Measurements from ENCODE around the gene ALKBH8.
"Not testable (repeated sequence)": the region's sequence is repeated elsewhere in the genome, so short reads cannot be mapped to it uniquely, and the experiment has no call there.

Gene ALKBH8

DNA sequence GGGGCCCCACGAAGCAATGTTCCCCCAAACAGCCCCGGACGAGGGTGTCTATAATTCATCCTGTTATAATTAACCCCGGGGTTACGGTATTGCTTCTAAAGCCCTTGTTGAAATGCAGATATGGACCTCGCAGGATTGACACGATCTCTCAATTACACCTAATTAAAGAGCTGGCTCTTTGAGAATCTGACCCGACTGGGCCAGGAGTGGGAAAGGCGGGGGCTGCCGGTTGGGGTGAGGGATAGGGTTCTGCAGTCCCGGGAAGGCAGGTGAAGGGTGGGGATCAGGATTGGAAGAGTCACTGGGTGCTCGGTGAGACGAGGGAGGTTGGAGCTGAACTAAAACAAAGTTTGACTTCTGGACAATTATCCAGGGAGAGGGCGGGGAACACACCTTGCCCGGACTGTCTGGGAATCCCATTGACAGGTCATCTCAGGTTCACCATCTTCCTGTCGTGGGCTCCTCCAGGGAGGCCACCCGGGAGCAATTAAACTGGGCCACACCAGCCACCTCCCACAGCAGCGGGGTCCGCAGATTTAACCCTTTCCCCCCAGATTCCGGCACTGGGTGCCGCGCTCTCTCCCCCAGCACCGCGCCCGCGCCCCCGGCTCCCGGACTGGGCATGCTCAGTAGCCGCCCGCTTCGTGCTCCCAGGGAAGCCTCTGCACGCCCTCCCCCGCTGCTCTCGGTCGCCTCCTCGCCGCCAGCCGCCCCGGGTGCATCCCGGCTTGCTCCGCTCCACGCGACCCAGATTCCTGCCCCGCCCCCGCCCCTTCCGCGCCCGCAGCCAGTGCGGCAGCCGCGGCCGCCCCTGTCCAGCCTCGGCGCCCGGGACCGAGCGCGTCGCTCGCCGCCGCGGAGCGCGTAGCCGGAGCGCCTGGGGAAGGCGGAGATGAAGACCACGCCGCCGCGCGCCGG is 25.2 kb upstream of the ALKBH8 start, which contains the start of gene ELMOD1:
Gene ELMOD1 (plus strand): TSS at position 688 of the 918 bp plus-strand sequence. CDS start 27,043 bp downstream, outside the sequence.
- TF ChIP-seq, protein P1, sequence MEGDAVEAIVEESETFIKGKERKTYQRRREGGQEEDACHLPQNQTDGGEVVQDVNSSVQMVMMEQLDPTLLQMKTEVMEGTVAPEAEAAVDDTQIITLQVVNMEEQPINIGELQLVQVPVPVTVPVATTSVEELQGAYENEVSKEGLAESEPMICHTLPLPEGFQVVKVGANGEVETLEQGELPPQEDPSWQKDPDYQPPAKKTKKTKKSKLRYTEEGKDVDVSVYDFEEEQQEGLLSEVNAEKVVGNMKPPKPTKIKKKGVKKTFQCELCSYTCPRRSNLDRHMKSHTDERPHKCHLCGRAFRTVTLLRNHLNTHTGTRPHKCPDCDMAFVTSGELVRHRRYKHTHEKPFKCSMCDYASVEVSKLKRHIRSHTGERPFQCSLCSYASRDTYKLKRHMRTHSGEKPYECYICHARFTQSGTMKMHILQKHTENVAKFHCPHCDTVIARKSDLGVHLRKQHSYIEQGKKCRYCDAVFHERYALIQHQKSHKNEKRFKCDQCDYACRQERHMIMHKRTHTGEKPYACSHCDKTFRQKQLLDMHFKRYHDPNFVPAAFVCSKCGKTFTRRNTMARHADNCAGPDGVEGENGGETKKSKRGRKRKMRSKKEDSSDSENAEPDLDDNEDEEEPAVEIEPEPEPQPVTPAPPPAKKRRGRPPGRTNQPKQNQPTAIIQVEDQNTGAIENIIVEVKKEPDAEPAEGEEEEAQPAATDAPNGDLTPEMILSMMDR (conservative IDR thresholded peaks at IDR 0.05; ENCODE audit: low read depth, low read length), result no peak
- H3K4me3 ChIP-seq (ENCODE audit: low read depth, low read length), result peak within 1 kb of the TSS; percentile 63
- peak; percentile 12 for DNase-seq (ENCODE audit: low read depth)

DNA sequence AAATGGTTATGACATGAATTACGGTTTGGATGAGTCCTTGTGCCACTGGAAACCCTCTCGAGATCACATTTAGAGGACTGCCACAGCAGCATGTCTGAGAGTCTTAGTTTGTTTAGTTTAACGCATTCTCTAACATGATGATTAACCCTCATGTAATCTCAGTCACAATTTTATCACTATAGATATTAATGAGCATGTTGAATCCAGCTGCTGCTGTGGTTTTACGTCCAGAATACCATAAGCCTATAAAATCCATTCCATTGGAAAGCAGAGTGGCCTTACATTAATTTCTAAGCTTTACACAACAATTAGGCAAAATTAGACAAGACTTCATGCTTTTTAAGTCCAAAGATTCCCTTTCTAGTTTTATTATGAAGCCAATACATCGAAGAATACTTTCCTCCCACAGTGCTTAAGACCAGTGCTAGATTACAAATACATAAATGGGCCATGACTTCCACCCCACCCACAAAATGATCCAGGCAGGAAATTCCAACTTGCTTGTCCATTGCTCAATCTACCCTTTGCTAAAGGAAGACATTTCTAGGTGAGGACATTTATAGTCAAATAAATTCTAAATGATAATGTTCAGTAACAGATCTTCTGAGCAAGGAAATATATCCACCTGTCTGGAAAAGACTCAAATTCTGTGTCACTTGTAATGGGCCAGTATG is 21.9 kb upstream of the ALKBH8 start:
- H3K4me3 ChIP-seq (ENCODE audit: low read depth, low read length), result no peak overlapping the region
- DNase-seq (ENCODE audit: low read depth), result peak; percentile 23
- TF ChIP-seq, protein P1 (conservative IDR thresholded peaks at IDR 0.05; ENCODE audit: low read depth, low read length), result no peak

DNA sequence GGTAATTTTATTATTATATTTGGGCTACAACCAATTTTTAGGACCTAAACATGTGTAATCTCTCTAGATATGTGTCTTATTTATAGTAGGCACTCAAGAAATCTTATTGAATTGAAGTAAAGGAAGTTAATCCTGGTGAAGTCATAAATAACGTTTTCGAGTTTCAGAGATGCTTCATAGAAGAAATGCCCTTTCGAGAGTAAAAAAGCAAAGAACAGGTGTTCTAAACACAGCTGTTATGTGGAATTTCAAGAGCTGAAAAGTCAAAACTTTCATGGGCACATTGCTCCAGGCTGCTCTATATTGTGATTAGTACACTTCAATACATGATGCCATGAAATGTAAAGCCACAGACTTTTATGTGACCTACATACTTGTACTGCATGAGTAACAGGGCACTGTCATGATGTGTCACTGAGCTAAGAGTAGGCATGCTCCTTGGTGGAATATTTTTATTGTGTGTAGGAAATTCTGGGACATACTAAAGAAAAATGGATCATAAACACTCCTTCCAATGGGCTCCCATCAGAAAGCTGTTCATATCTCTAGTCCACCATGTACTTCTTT is 18.2 kb upstream of the ALKBH8 start:
- DNase-seq (ENCODE audit: low read depth), result no peak
- TF ChIP-seq, protein P1 (conservative IDR thresholded peaks at IDR 0.05; ENCODE audit: low read depth, low read length), result no peak
- H3K4me3 ChIP-seq (ENCODE audit: low read depth, low read length), result no peak overlapping the region

DNA sequence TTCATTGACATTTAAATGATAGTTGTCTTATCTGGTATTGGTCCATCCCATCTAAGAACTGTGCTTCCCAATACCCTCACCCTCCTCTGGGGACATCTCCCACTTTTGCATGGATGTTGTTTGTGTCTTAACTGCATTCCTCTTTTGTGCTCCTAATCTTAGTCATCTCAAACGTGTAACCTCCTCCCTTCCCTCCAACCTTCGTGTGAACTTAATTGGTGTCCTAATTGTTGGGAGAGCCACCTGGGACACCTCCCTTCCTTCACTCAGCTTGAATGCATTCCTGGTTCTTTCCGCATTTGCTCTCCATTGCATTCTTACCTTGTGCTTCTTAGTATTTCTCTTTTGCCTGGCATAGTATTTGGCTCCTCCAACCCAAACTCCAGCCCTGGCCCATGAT is 15.6 kb upstream of the ALKBH8 start:
- no peak overlapping the region for H3K4me3 ChIP-seq (ENCODE audit: low read depth, low read length)
- no peak for DNase-seq (ENCODE audit: low read depth)
- TF ChIP-seq, protein P1 (conservative IDR thresholded peaks at IDR 0.05; ENCODE audit: low read depth, low read length), result no peak

DNA sequence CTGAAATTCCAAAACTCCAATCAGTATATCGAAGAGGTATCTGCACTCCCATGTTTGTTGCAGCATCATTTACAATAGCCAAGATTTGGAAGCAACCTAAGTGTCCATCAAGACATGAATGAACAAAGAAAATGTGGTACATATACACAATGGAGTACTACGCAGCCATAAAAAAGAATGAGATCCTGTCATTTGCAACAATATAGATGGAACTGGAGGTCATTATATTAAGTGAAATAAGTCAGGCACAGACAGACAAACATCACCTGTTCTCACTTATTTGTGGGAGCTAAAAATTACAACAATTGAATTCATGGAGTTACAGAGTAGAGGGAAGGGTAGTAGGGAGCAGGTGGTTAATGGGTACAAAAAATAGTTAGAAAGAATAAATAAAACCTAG is 13.6 kb upstream of the ALKBH8 start:
- DNase-seq (ENCODE audit: low read depth); H3K4me3 ChIP-seq (ENCODE audit: low read depth, low read length): not testable (repeated sequence)

DNA sequence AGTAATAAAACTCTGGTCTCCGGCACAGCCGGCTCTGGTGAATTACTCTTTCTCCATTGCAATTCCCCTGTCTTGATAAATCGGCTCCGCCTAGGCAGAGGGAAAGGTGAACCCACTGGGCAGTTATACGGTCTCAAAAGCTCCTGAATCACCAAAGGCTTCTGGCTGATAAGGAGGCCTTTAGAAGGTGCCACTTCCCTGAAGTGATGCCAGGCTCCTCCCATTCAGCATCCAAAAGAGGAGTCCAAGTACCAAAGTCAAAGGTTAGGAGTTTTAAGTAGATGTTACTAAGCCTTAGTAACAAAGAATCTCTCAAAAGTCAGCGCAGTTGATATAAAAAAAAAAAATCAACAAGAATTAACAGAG is 11.8 kb upstream of the ALKBH8 start:
- H3K4me3 ChIP-seq (ENCODE audit: low read depth, low read length), result no peak overlapping the region
- TF ChIP-seq, protein P1 (conservative IDR thresholded peaks at IDR 0.05; ENCODE audit: low read depth, low read length), result no peak
- DNase-seq (ENCODE audit: low read depth), result no peak

All from choroid plexus epithelial cell (primary cell).